OCI-LY1 (cell line): ENCODE results near the gene CFAP74.

ENCODE experiments used
- H2AFZ ChIP-seq: fragments of 200-600 bp; sonication (generic), shearing (Covaris generic); 2 replicates; pipeline ENCODE4 v1.6.0; 2014; ENCODE audit warnings: antibody characterized with exemption, mild to moderate bottlenecking, low read length
- H3F3A ChIP-seq: fragments of 200-600 bp; sonication (generic), shearing (Covaris generic); 2 replicates; pipeline ENCODE4 v1.6.0; 2014; ENCODE audit warnings: mild to moderate bottlenecking, antibody characterized with exemption, low read length, moderate library complexity; ENCODE audit not compliant: insufficient read depth
- H3K27ac ChIP-seq: fragments of 200-600 bp; sonication (generic); 2 replicates; pipeline ENCODE4 v1.5.1; 2014; ENCODE audit warnings: low read length, mixed run types, mild to moderate bottlenecking, low read depth; ENCODE audit not compliant: poor library complexity, severe bottlenecking
- H3K27me3 ChIP-seq: fragments of 200-600 bp; sonication (generic); 2 replicates; pipeline ENCODE4 v1.6.0; 2014; ENCODE audit warnings: antibody characterized with exemption, mild to moderate bottlenecking, low read length, moderate library complexity; ENCODE audit not compliant: insufficient read depth
- H3K36me3 ChIP-seq: fragments of 200-600 bp; sonication (generic); 2 replicates; pipeline ENCODE4 v1.6.1; 2014; ENCODE audit warnings: mild to moderate bottlenecking, antibody characterized with exemption, low read length, moderate library complexity, mixed read lengths; ENCODE audit not compliant: insufficient read depth
- H3K4me1 ChIP-seq: fragments of 200-600 bp; sonication (generic); 2 replicates; pipeline ENCODE4 v1.5.1; 2014; ENCODE audit warnings: mild to moderate bottlenecking, low read length, moderate library complexity; ENCODE audit not compliant: insufficient read depth, severe bottlenecking
- H3K4me2 ChIP-seq: fragments of 200-600 bp; sonication (generic), shearing (Covaris generic); 2 replicates; pipeline ENCODE4 v1.6.1; 2014; ENCODE audit warnings: low read length
- H3K4me3 ChIP-seq: fragments of 200-600 bp; sonication (generic); 2 replicates; pipeline ENCODE4 v1.5.1; 2014; ENCODE audit warnings: low read length, low read depth, mild to moderate bottlenecking, mixed read lengths; ENCODE audit not compliant: poor library complexity, severe bottlenecking
- H3K79me2 ChIP-seq: fragments of 200-600 bp; shearing (Covaris generic); 2 replicates; pipeline ENCODE4 v1.6.1; 2016; ENCODE audit warnings: mixed run types, low read length, mixed read lengths; ENCODE audit not compliant: insufficient read depth
- H3K9ac ChIP-seq: fragments of 200-600 bp; sonication (generic), shearing (Covaris generic); 2 replicates; pipeline ENCODE4 v1.6.1; 2014; ENCODE audit warnings: mild to moderate bottlenecking, low read length, mixed read lengths
- H3K9me2 ChIP-seq: fragments of 200-600 bp; sonication (generic), shearing (Covaris generic); 2 replicates; pipeline ENCODE4 v1.6.1; 2014; ENCODE audit warnings: low read depth, mild to moderate bottlenecking, low read length, mixed read lengths
- H3K9me3 ChIP-seq: fragments of 200-600 bp; shearing (Covaris generic); 2 replicates; pipeline ENCODE4 v1.6.1; 2014; ENCODE audit warnings: low read length, mixed read lengths
- H4K20me1 ChIP-seq: fragments of 200-600 bp; sonication (generic), shearing (Covaris generic); 2 replicates; pipeline ENCODE4 v1.6.0; 2016; ENCODE audit warnings: mild to moderate bottlenecking, low read length; ENCODE audit not compliant: insufficient read depth
- CTCF ChIP-seq: fragments of 200-600 bp; sonication (generic), shearing (Covaris generic); IDR thresholded peaks from 2 replicates; pipeline ENCODE4 v1.5.1; 2017; ENCODE audit warnings: mild to moderate bottlenecking, antibody characterized with exemption, low read length, moderate library complexity, mixed read lengths
- EZH2 ChIP-seq: fragments of 200-600 bp; sonication (generic), shearing (Covaris generic); IDR thresholded peaks from 2 replicates; pipeline ENCODE4 v1.8.0; 2017; ENCODE audit warnings: borderline replicate concordance, mixed run types, mild to moderate bottlenecking, antibody characterized with exemption, low read length, moderate library complexity, mixed read lengths

Gene CFAP74

GRCh38 chr1:1925437-1926345 is 77.9 kb downstream of the CFAP74 start:
- Histone ChIP-seq H3K4me3 (no peak overlapping the region), H3F3A (no peaks in the 10 kb centered on the region), H4K20me1 (no peaks in the 10 kb centered on the region), H3K9me2 (no peaks in the 10 kb centered on the region), H3K27me3 (no peaks in the 10 kb centered on the region; the same call in 1 of the 2 replicates), H3K4me1 (no peaks in the 10 kb centered on the region), H3K36me3 (no peaks in the 10 kb centered on the region), H2AFZ (no peak overlapping the region), H3K79me2 (no peaks in the 10 kb centered on the region), H3K9me3 (no peaks in the 10 kb centered on the region), H3K4me2 (no peak overlapping the region), H3K9ac (no peak overlapping the region), H3K27ac (no peak overlapping the region)
- no peak for TF ChIP-seq EZH2
- no peak for TF ChIP-seq CTCF

GRCh38 chr1:1924849-1925248 is 78.7 kb downstream of the CFAP74 start:
- Histone ChIP-seq H4K20me1 (no peaks in the 10 kb centered on the region), H3F3A (no peaks in the 10 kb centered on the region), H3K9me2 (no peaks in the 10 kb centered on the region), H3K27me3 (peaks cover 4% of the 10 kb centered on the region; the same call in 1 of the 2 replicates), H2AFZ (no peak overlapping the region), H3K9ac (no peak overlapping the region), H3K4me1 (no peaks in the 10 kb centered on the region), H3K9me3 (no peaks in the 10 kb centered on the region), H3K4me3 (no peak overlapping the region), H3K4me2 (no peak overlapping the region), H3K27ac (no peak overlapping the region), H3K79me2 (no peaks in the 10 kb centered on the region), H3K36me3 (no peaks in the 10 kb centered on the region)
- TF ChIP-seq EZH2 (no peak), CTCF (no peak)

GRCh38 chr1:1924386-1924785 is 79.2 kb downstream of the CFAP74 start:
- H3F3A ChIP-seq: no peaks in the 10 kb centered on the region
- no peaks in the 10 kb centered on the region for H3K9me2 ChIP-seq
- no peak overlapping the region for H3K27ac ChIP-seq
- no peak for TF ChIP-seq EZH2
- TF ChIP-seq CTCF: no peak
- H3K4me2 ChIP-seq: no peak overlapping the region
- H3K9me3 ChIP-seq: no peaks in the 10 kb centered on the region
- peaks cover 4% of the 10 kb centered on the region; the same call in 1 of the 2 replicates for H3K27me3 ChIP-seq
- H3K9ac ChIP-seq: no peak overlapping the region
- no peak overlapping the region for H3K4me3 ChIP-seq
- H3K36me3 ChIP-seq: no peaks in the 10 kb centered on the region
- peaks cover 3% of the 10 kb centered on the region for H3K4me1 ChIP-seq
- no peak overlapping the region for H2AFZ ChIP-seq
- H4K20me1 ChIP-seq: no peaks in the 10 kb centered on the region
- H3K79me2 ChIP-seq: no peaks in the 10 kb centered on the region
